Left lobe of liver (tissue), 2 donors: ENCODE measurements around the gene CACNA1B. TPM values are rescaled to one million over a fixed set of nuclear protein-coding genes. Genes with fewer than 3 reads are reported as not detected.
"Not testable (repeated sequence)": the region's sequence is repeated elsewhere in the genome, so short reads cannot be mapped to it uniquely, and the experiment has no call there.

Experiments
- ATAC-seq: fragments of 200-7000 bp; cut with Tn5 transposase; one replicate; pipeline ENCODE4 v1.9.1; 2020; ENCODE audit warnings: mild to moderate bottlenecking, moderate library complexity
- DNase-seq: peaks from one replicate; pipeline ENCODE4 v3.0.0-alpha.2; 2020; ENCODE audit warnings: low spot score
- total RNA-seq: library from RNA; stranded (reverse); gene quantifications from one replicate; pipeline ENCODE4 v1.2.1, GENCODE V29; 2021
- donor health status: DM: no; HTN: no; CAD: no; lungs with moderate emphysema.
- donor health status: DM: no; HTN: yes; CAD: no.

CACNA1B gene
- total RNA-seq, 1 donor from 2014 or later, result not detected

DNA sequence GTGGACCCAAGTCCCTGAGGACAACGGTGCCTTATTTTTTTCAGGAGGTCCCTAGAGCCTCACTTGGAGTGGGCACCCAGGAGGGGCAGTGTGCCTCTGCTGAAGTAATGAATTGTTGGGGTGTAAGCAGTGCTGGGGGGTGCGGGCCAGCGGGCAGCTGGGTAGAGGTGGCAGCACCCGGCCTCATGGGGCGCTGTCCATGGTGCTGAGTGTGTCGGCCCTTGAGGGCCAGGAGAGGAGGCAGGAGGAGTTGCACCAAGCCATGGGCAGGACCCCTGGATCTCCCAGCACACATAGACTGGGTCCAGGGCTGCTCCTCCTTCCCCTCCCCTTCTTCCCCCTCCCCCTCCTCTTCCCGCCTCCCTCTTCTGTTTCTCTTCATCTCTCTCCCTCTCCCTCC, 7.0 kb downstream of the CACNA1B start:
- ATAC-seq, result peak; percentile 59
- DNase-seq, result not testable (repeated sequence)

- not testable (repeated sequence) for DNase-seq, ATAC-seq
Observed at GRCh38 chr9:137885121-137885520, 7.5 kb downstream of the CACNA1B start.

GRCh38 chr9:137888621-137889020, 11.0 kb downstream of the CACNA1B start:
- not testable (repeated sequence) for ATAC-seq, DNase-seq

DNA sequence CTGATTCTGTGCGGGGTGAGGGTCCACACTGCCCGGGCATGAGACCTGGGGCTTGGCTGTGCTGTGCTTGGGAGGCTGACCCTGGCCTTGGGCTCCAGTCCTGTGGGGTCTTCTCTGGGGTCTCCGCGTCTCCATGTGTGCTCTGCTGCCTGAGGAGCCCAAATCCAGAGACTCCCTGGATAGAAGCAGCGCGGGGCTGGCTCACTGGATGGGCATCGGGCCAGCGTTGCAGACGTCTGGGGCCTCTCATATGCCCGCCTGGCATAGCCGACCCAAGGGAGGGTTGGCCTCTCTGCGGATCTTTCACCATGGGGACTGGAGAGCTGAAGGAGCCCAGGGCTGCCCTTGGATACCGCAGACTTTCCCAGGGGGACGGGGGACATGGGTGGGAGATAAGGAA, 12.4 kb downstream of the CACNA1B start:
- DNase-seq, ATAC-seq: not testable (repeated sequence)

DNA sequence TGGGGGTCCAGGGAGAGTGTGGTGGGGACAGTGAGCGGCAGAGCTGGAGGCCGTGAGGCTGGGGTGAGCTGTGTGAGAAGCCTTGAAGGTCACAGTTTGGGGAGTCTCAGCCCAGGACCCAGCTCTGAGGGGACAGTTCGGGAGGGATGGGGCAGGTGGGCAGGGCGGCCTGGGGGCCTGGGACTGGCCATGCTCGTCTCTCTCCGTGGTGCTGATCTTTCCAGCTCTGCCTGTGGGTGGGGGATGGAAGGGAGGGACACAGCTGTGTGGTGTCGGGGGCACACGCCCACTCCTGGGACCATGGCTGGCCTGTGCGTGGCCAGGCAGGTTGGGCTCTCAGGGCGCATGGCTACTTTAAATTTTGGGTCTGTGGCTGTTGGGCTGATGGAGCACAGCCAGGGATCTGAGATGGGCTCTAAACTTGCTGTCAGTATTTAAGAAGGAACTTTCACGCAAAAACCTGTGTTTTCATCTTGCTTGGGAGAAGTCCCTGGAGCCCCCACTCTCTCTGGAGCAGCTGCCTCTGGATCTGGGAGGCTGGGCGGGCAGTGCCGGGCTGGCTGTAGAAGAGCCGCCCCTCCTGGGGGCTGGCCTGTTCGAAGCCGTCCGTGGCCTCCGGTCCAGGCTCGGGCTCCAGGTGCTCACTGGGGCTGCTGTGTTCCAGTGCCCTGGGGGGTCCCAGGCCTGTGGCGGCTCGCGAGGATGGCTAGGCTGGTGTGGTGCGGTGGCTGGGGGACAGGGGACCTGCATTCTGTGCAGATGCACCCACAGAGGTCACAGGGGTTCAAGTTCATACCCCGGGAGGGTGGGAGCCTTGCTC, 13.4 kb downstream of the CACNA1B start:
- not testable (repeated sequence) for DNase-seq, ATAC-seq

- no peak for DNase-seq
- no peak for ATAC-seq
Observed at GRCh38 chr9:137891588-137892423, 14.2 kb downstream of the CACNA1B start.

- no peak for DNase-seq
- no peak for ATAC-seq
Observed at GRCh38 chr9:137892424-137893191, 15.0 kb downstream of the CACNA1B start.

DNA sequence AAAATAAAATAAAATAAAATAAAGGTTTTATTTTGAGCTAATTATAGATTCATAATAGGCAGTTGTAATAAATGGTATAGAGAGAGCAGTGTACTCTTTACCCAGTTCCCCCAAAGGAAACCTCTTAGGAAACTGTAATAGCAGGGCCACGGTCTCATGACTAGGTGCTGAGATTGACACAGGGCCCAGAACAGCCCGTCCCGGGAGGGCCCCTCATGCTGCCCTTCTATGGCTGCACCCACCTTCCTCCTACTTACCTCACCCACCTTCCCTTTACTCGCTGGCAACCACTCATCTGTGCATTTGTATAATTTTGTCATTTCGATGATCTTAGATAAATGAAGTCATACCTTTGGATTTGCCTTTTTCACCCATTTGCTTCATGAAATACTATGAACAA, 16.1 kb downstream of the CACNA1B start:
- no peak for ATAC-seq
- no peak for DNase-seq

DNA sequence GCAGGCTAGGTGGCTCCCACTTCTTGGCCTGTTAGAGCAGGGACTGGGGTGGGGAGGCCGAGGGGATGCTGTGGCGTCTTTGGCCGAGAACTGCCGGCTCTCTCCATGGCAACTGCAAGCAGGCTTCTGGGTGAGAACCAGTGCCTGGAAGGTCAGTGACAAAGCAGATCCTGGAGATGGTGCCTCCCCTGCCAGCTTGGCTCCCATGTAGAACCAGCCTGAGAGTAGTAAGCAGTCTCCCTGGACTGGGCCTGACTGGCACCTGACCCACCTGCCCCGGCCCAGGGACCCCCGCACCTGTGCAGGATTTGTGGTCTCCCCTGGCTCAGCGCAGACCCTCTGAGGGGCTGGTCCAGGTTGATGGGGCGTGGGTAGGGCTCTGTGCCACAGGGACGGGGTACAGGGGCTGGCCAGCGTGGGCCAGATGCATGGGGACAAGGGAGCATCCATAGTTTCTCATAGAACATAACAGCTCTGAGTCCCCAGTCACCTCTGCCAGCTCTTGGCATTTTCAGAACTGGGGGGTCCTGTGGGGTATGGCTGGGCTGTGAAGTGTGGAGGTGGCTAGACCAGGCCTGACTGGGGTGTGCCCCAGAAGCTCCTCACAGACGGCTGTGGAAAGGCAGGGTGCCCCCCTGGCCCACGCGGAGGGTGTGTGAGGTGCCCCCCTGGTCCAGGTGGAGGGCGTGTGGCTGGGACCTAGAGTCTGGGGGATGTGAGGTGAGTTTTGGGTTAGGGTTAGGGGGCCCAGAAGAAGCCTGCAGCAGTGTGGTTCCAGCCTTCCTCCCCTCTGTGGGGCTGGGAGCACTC, 22.2 kb downstream of the CACNA1B start:
- DNase-seq (no peak), ATAC-seq (no peak)

DNA sequence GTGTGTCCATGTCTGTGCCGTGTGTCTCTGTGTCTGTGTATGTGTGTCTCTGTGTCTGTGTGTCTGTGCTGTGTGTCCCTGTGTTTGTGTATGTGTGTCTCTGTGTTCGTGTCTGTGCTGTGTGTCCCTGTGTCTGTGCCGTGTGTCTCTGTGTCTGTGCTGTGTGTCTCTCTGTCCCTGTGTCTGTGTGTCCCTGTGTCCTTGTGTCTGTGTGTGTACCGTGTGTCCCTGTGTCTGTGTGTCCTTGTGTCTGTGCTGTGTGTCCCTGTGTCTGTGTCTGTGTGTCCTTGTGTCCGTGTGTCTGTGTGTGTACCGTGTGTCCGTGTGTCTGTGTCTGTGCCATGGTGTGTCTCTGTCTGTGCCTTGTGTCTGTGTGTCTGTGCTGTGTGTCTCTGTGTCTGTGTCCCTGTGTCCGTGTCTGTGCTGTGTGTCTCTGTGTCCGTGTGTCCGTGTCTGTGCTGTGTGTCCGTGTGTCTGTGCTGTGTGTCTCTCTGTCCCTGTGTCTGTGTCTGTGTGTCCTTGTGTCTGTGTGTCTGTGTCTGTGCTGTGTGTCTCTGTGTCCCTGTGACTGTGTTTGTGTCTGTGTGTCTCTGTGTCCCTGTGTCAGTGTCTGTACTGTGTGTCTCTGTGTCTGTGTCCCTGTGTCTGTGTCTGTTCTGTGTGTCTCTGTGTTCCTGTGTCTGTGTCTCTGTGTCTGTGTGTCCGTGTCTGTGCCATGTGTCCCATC, 23.2 kb downstream of the CACNA1B start:
- ATAC-seq, result no peak
- DNase-seq, result no peak

GRCh38 chr9:137902646-137903045, 25.1 kb downstream of the CACNA1B start:
- DNase-seq (no peak), ATAC-seq (no peak)

DNA sequence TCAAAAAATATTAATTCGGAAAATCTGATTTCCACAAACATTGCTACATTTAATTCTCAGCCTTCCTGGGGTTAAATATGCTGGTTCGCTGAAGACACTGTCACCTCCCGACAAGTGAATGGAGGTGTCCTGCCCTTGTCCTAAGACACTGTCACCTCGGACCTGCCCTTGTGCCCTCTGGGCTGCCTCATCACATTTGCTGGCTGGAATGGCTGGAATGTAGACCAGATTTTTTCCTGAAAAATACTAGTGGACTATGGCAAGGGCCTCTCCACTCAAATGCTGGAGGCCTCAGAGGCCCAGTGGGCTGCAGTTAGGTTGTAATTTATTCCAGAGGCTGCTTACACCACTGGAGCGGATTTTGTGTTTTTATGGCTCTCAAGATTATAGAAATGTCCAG, 28.2 kb downstream of the CACNA1B start:
- ATAC-seq (no peak), DNase-seq (no peak)

- no peak for DNase-seq
- ATAC-seq, result no peak
Observed at GRCh38 chr9:137907776-137908175, 30.2 kb downstream of the CACNA1B start.

GRCh38 chr9:137912671-137913070, 35.1 kb downstream of the CACNA1B start:
- no peak for DNase-seq
- ATAC-seq, result no peak

- ATAC-seq, result no peak
- DNase-seq, result no peak
Observed at GRCh38 chr9:137913132-137913531, 35.5 kb downstream of the CACNA1B start.

- no peak for DNase-seq
- ATAC-seq, result no peak
Observed at GRCh38 chr9:137913771-137914767, 36.5 kb downstream of the CACNA1B start.

- ATAC-seq (no peak), DNase-seq (no peak)
Observed at GRCh38 chr9:137916540-137916939, 39.0 kb downstream of the CACNA1B start.

GRCh38 chr9:137917116-137917515, 39.5 kb downstream of the CACNA1B start:
- DNase-seq (no peak), ATAC-seq (no peak)
